GM19043 (cell line): ENCODE measurements around the gene TMEM131.
A peak's percentile ranks its signal among the peaks of the same experiment; 100 is the strongest.
"Not testable (repeated sequence)": the region's sequence is repeated elsewhere in the genome, so short reads cannot be mapped to it uniquely, and the experiment has no call there.

Source experiments
- ATAC-seq: cut with Tn5 transposase; IDR thresholded peaks from one replicate; pipeline ENCODE4 v1.9.1; 2021; ENCODE audit warnings: low read depth; ENCODE audit not compliant: unreplicated experiment

TMEM131 gene

DNA sequence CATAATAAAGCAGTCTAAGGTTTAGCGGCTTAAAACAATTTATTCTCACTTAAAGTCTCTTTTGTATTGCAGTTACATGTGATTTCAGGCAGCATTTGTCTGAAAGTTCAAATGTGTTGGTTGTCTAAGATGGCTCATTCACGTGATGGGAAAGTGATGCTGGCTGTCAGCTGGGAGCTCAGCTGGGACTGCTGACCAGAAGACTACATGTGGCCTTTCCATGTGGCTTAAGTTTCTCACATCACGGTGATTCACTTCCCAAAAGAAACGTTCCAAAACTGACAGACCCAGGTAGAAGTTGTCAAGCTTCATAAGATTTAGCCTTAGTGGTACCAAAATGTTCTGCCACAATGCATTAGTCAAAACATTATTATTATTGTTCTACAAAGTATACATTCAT, 76.9 kb downstream of the TMEM131 start:
- no peak for ATAC-seq

DNA sequence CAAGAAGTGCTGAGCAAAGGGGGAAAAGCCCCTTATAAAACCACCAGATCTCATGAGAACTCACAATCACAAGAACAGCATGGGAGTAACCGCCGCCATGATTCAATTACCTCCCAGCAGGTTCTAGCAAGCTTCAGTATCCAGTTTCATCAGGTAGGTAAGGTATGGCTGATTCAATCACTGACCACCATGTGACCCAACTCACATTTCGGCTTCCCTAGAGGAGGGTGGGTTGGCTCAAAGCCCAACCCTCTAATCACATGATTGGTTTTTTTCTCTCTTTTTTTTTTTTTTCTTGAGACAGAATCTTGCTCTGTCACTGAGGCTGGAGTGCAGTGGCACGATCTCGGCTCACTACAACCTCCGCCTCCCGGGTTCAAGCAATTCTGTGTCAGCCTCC, 78.1 kb downstream of the TMEM131 start:
- not testable (repeated sequence) for ATAC-seq

DNA sequence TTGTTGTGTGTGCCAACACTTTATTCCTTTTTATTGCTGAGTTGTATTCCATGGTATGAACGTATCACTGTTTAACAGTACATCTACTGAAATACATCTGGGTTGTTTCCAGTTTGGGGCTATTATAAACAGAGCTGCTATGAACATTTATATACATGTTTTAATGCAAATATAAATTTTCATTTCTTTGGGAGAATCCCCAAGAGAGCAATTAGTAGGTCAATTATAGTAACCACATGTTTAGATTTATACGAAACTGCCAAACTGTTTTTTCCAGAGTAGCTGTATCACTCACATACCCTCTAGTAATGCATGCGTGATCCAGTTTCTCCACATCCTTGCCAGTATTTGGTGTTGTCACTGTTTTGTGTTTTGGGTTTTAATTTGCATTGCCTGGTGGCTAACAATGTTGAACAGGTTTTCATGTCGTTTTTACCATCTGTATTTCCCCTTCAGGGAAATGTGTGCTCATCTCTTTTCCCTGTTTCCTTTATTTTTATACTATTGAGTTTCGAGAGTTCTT, 81.0 kb downstream of the TMEM131 start:
- no peak for ATAC-seq

DNA sequence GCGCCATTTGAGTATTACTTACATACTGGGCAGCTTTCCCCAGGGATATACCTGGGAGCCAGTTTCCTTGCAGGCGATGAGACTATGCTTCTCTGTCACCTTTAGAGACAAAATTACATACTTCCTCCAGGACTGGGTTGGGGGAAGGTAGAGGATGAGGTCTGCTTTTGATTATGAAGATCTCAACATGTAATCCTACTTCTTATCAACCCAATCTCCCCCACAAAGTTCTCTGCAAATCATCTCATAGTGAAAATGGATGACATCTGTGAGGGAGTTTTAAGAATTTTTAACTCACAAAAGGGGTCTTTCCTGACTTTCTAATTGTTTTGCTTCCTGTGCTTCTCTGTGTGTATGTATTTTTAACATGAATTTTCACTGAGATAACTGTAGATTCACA, 81.9 kb downstream of the TMEM131 start:
- ATAC-seq = no peak

DNA sequence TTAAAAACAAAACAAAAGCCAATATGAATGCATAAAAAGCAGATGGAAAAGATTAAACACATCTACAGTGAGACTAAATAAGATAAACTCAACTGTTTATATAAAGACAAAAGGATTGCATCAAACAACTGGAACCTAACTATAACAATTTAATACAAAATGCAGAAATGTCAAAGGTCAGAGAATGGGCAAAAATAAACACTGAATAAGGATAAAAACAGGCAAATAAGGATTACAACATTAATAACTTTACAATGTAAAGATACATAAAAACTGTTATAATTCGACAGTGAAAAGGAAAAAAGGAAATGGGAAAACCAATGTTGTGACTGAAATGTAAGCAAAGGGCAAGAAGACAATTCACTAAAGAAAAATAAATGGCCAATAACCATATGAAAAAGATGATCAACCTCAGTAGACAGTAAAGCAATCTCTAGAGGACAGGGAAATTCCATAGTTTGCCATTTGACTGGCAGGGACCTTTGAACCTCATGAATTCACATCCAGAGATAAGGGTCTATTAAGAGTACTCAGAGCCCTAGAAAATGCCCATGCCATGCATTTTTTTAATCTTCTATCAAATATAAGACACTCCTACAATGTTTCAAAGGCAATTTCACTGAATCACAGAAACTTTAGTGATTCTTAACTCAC, 83.7 kb downstream of the TMEM131 start:
- no peak for ATAC-seq

DNA sequence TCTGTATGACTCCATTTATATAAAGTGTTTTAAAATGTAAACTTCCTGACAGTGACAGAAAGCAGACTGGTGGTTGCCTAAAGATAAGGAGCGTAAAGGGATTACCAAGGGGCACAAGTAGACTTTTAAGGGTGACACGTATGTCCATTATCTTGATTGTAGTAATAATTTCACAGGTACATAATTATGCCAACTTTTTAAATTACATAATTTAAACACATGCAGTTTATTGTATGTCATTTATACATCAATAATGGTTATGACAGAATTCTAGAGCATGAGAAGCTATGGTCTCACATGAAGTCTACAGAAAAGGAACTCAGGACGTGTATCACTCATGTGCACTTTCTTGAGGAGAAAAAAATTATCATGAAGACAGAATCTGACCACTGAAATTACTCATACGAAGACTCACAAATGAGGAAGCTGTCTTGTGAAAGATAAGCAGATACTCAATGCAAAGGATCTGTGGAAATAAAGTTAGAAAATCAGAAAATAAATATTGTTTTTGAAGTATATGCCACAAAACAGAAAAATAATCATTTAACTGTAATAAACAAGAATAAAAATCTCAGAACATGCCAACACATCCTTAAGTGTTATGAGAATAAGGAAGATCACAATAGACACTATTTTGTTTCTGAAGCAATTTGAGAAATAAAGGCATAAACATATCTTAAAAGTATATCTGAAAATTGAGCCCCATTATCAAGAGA, 84.4 kb downstream of the TMEM131 start:
- ATAC-seq = peak; percentile 70

DNA sequence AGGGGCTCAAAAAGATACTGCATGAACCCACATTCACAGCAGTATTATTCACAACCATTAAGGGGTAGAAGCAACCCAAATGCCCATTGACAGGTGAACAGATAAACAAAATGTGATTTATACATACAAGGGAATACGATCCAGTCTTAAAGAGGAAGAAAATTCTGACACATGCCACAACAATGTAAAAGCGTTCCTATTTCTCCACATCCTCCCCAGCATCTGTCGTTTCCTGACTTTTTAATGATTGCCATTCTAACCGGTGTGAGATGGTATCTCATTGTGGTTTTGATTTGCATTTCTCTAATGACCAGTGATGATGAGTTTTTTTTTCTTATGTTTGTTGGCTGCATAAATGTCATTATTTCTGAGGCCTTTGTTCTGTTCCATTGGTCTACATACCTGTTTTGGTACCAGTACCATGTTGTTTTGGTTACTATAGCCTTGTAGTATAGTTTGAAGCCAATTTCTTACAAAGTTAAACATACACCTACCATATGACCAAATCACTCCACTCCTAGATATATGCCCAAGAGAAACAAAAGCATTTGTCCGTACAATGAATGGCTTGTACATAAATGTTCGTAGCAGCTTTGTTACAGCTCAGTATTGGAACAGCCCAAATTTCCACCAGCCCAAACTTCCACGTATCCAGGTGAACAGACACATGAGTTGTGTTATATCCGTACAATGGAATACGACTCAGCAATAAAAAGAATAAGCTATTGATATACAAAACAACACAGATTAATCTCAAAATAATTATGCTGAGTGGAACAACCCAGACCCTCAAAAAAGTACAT, 85.1 kb downstream of the TMEM131 start:
- no peak for ATAC-seq

DNA sequence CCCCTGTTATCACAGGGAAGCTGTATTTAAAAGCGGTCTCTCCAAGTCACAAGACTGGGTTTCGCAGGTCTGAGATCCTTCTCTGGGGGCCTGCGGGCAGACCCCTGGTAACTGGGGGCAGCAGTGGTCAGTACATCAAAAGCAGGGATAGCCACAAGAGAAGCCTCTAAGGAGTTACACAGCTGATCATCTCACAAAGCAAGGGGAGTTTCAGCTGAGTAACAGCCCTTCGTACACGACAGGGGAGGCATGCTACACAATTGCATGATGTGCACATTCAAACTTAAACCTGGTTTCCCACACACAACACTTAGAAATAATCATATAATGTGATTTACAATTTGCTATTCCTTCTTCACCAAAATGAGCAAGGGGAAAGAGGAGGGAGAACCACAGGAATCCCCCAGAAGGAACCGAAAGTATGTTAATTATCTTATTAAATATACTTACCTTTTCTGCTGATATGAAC, 87.5 kb downstream of the TMEM131 start:
- no peak for ATAC-seq

DNA sequence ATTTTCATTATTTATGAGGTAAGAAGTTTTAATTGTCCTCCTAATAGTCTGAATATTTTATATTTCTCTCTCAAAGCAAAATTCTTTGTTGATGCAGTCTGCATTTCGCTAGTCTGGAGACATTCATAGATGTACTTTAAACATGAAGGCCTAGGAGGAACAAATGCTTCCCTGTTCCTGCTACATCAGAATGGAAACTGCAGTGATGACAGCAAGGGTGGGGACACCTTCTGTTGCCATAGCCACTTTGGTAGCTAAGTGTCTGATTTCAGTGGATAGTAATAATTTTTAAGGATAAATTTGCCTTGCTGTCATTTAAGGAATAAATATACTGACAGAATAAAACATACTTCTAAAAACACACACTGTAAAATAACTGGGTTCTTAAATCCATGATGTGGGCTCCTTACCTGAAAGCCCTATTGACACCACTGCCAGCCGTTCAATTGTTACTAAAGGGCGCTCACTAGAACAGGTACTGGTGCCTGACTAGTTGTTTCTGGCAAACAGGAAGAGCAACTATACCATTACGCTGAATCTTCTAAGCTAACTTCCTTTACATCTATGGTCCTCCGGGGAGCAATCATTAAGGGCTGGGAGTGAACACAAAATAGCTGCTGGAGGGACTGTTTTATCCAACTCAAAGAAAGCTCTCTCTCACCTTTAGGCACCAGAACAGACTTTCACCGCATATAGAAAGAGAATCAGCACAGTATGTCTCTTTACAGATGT, 88.2 kb downstream of the TMEM131 start:
- no peak for ATAC-seq

DNA sequence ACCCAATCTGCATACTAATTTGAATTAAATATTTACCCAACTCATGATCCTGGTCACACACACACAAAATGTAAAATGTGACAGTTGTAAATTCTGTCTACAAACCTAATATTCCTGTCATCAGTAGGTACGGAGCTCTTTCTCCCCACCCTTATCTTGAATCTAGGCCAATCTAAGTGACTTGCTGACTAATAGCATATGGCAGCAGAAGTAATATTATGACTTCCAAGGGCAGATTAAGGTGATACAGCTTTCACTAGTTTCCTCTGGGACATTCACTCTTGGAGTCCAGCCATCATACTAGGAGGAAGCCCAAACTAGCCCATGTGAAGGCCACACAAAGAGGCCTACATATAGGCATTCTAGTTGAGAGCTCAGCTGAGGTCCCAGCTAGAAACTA, 89.4 kb downstream of the TMEM131 start:
- no peak for ATAC-seq

DNA sequence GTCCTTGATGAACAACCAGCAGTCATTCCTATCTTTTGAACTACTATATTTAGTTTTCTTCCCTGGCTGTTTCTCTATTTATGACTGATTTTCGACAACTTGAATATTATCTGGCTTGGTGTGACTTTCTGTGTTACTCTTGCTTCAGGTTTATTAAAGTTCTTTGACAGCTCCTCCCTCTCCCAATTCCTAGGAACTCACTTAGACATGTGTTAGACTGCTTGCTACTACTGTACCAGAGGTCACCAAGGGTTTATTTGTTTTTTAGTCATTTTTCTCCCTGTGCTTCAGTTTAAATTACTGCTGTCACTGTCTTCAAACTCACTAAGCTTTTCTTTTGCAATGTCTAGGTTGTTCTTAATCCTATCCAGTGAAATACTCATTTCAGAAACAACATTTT, 90.5 kb downstream of the TMEM131 start:
- ATAC-seq = no peak

DNA sequence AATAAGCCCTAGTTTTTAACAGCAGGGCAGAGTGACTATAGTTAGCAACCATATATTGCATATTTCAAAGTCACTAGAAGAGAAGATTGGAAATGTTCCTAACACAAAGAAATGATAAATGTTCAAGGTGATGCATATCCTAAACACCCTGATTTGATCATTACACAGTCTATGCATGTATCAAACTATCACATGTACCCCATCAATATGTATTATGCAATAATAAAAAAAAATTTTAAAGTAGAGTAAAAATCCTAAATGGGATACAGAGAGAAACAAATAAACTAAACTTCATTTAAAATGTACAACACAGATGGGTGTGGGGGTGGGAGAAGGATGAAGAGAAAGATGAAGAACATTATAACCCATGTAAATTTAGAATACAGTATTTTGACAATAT, 93.9 kb downstream of the TMEM131 start:
- no peak for ATAC-seq

DNA sequence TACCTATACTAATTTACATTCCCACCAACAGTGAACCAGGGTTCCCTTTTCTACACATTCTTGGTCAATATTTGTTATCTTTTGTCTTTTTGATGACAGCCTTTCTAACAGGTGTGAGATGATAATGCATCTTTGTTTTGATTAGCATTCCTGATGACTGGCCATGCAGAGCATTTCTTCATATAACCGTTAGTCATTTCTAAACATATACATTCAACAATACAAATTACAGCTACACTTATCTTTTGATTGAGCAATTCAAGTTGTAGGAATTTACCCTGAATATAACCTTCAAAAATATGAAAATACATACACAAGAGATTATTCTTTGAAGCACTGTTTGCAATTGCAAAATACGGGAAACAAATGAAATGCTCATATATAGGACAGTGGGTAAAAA, 94.9 kb downstream of the TMEM131 start:
- no peak for ATAC-seq

DNA sequence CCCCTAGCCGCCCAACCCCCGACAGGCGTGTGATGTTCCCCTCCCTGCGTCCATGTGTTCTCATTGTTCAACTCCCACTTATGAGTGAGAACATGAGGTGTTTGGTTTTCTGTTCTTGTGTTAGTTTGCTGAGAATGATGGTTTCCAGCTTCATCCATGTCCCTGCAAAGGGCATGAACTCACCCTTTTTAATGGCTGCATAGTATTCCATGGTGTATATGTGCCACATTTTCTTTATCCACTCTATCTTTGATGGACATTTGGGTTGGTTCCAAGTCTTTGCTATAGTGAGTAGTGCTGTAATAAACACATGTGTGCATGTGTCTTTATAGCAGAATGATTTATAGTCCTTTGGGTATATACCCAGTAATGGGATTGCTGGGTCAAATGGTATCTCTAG, 102.7 kb downstream of the TMEM131 start:
- not testable (repeated sequence) for ATAC-seq

DNA sequence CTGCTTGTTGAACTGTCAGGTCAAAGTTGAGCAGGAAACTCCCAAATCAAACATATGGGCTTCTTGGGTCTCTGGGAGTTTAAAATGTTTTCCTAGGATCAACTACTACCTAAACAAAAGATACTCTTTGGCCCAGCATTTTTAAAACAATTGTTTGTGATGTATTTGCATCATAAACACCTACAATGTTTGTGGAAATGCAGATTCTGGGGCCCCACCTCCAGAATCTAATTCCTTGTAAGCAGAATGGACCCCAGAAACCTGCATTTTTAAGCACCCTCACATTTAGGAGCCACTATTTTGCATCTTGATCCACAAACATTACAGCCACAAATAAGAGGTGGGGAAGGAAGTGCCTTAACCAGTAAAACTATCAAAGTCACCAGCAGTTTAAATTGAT, 104.1 kb downstream of the TMEM131 start:
- ATAC-seq = no peak

DNA sequence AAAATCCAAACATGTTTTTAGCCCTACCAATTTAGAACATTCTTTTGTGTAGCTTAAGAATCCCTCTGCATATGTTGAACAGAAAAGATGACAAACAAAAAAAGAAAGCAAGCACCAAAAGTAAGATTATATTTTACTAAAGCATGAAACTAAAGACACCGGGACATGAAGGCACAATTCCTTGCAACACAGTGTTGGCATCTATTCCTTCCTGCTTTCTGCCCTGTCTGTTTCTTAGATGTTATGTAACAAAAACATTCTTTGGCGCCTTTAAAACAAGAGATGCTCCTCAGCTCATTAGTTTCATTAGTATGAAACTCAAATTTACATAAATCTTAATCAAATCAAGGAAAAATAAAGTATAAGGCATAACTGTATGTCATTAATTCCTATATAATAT, 106.6 kb downstream of the TMEM131 start:
- ATAC-seq = no peak

DNA sequence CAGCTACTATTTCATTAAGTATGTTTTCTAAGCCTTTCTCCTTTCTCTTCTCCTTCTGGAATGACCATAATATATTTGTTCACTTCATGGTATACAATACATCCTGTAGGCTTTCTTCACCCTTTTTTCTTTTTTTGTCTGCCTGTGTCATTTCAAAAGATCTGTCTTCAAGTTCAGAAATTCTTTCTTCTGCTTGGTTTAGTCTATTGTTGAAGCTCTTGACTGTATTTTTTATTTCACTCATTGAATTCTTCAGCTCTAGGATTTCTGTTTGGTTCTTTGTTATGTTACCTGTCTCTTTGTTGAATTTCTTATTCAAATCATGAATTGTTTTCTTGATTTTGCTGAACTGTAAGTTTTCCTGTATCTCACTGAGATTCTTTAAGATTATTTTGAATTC, 109.9 kb downstream of the TMEM131 start:
- no peak for ATAC-seq

DNA sequence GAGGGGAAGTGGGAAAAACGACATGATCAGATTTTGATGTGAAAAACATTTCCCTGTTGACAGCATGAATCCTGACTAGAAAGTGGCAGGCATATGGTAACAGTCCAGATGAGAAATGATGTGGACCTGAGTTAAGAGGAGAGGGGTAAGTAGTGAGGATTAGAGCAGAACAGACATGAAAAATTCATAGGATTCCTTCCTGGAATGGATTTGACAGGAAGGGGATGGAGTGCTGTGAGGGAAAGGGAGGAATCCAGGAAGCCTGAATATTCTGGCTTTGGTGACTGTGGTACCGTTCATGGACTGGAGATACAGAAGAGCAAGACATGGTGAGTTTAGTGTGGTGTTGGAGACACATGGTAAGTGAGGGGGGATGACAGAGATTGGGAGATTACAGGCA, 115.4 kb downstream of the TMEM131 start:
- no peak for ATAC-seq

DNA sequence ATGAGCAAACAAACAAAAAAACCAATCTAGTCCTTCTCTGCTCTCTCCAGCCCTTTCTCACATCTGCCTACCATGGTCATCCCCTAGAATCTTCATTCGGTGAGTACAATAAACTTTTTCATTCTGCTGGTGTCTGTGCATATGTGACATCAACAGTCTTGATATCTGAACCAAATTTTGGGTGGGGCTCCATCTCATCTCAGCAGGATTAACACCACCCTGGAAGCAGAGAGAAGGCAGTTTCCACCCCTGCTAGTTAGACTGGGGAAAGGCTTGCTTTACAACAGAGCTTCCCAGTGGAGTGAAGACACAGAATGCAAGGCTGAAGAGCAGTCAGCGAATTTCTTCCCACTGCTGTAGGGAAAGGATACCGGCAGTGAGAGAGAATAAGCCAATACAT, 116.9 kb downstream of the TMEM131 start:
- ATAC-seq = no peak

DNA sequence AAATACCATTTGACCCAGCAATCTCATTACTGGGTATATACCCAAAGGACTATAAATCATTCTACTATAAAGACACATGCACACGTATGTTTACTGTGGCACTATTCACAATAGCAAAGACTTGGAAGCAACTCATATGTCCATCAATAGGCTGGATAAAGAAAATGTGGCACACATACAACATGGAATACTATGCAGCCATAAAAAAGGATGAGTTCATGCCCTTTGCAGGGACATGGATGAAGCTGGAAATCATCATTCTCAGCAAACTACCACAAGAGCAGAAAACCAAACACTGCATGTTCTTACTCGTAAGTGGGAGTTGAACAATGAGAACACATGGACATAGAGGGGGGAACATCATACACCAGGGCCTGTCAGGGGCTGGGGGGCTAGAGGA, 117.4 kb downstream of the TMEM131 start:
- ATAC-seq = not testable (repeated sequence)
